Right lobe of liver (tissue), 6 donors: ENCODE measurements around the gene CTXN1. TPM values are rescaled to one million over a fixed set of nuclear protein-coding genes. Genes with fewer than 3 reads are reported as not detected.
A peak's percentile ranks its signal among the peaks of the same experiment; 100 is the strongest.

Experiments
- ATAC-seq, 4 donors: fragments of 200-7000 bp; cut with Tn5 transposase; one replicate each; pipeline ENCODE4 v1.9.1; 2020; ENCODE audit warnings: mild to moderate bottlenecking in 4 of 4, moderate library complexity in 4 of 4
- DNase-seq, 3 donors: peaks; one replicate each; pipeline ENCODE4 v3.0.0-alpha.2; 2020
- H3K27ac ChIP-seq, 3 donors: fragments of 200-600 bp; one replicate each; pipeline ENCODE4 v1.8.0; 2022
- H3K27me3 ChIP-seq, 2 donors: fragments of 200-600 bp; one replicate each; pipeline ENCODE4 v1.8.0; 2022
- H3K36me3 ChIP-seq, 4 donors: fragments of 200-600 bp; sonication (generic) in 1 of 4; one replicate each; pipeline versions ENCODE4 v1.5.1 to v1.8.0; 2017 to 2022; ENCODE audit warnings: control low read depth in 1 of 4
- H3K4me1 ChIP-seq, 4 donors: fragments of 200-600 bp; sonication (generic) in 1 of 4; one replicate each; pipeline versions ENCODE4 v1.5.1 to v1.8.0; 2017 to 2022; ENCODE audit warnings: control low read depth in 1 of 4
- H3K4me3 ChIP-seq, 3 donors: fragments of 200-600 bp; one replicate each; pipeline ENCODE4 v1.8.0; 2022
- H3K9me3 ChIP-seq, 4 donors: fragments of 200-600 bp; sonication (generic) in 1 of 4; one replicate each; pipeline versions ENCODE4 v1.5.1 to v1.8.0; 2017 to 2022; ENCODE audit warnings: control low read depth in 1 of 4
- POLR2A ChIP-seq: fragments of 450-650 bp; IDR thresholded peaks from one replicate; pipeline ENCODE4 v1.6.1; 2017; ENCODE audit warnings: antibody characterized with exemption, mild to moderate bottlenecking
- WGBS: methylation state at CpG from one replicate; pipeline ENCODE4 v1.1.6; 2018; ENCODE audit warnings: low coverage, low lambda C conversion rate; ENCODE audit not compliant: insufficient coverage; ENCODE audit errors: missing lambda C conversion rate; 5-methylcytosine and 5-hydroxymethylcytosine counted together
- intact Hi-C, 2 donors: fragments of 100-400 bp; cut with DNase I; formaldehyde crosslinking; loops; one replicate each; pipeline versions ENCODE4 v1.11.2 to v1.14.1; 2022
- total RNA-seq, 6 experiments: library from RNA; depleted of rRNA in 2 of 6; stranded (reverse); fragments of >200 nt in 2 of 6; fragmentation: NEBNext Ultra II Directional in 3 of 6; extraction: Animal tissue kit (Norgen Biotek cat#: 25700) in 3 of 6; gene quantifications; one replicate each; pipeline versions ENCODE4 v1.1.0 to v1.2.4, GENCODE V29; 2016 to 2023
- TF ChIP-seq, protein P1 (sequence below), 4 donors: fragments of 200-600 bp in 3 of 4; fragments of 450-650 bp in 1 of 4; IDR thresholded peaks; one replicate each; pipeline versions ENCODE4 v1.5.1 to v1.8.0; 2016 to 2022; ENCODE audit warnings: antibody characterized with exemption in 4 of 4, mild to moderate bottlenecking in 2 of 4
- donor health status: DM: no; HTN: yes; CAD: no.
- donor health status: DM: no; HTN: no; CAD: no.
- donor health status: DM: no; HTN: no; CAD: no.
- donor health status: DM: no; HTN: yes; CAD: no.
- donor health status: DM: no; HTN: yes; CAD: no.

CTXN1 gene
- total RNA-seq, 6 experiments from 2014 or later: 0.18 to 0.49 TPM; not detected in 4

- peaks cover 0 to 24% (median 8%) of the 10 kb centered on the region in 4 donors for H3K36me3 ChIP-seq
- TF ChIP-seq POLR2A: no peak
- TF ChIP-seq, protein P1, sequence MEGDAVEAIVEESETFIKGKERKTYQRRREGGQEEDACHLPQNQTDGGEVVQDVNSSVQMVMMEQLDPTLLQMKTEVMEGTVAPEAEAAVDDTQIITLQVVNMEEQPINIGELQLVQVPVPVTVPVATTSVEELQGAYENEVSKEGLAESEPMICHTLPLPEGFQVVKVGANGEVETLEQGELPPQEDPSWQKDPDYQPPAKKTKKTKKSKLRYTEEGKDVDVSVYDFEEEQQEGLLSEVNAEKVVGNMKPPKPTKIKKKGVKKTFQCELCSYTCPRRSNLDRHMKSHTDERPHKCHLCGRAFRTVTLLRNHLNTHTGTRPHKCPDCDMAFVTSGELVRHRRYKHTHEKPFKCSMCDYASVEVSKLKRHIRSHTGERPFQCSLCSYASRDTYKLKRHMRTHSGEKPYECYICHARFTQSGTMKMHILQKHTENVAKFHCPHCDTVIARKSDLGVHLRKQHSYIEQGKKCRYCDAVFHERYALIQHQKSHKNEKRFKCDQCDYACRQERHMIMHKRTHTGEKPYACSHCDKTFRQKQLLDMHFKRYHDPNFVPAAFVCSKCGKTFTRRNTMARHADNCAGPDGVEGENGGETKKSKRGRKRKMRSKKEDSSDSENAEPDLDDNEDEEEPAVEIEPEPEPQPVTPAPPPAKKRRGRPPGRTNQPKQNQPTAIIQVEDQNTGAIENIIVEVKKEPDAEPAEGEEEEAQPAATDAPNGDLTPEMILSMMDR (IDR thresholded peaks at IDR 0.05): no peak
- intact Hi-C loops: no loop called here
- H3K4me3 ChIP-seq: no peak overlapping the region
- WGBS: 34% methylated on average over 11 of the region's 12 CpGs
- DNase-seq (peak in 2 of 3 donors; percentile 47 to 50), ATAC-seq (no peak)
- H3K27me3 ChIP-seq: no peaks in the 10 kb centered on the region
- H3K4me1 ChIP-seq: peaks cover 0 to 31% (median 7%) of the 10 kb centered on the region in 4 donors
- no peak overlapping the region for H3K27ac ChIP-seq
- no peaks in the 10 kb centered on the region for H3K9me3 ChIP-seq
Measured at GRCh38 chr19:7914099-7914498, 11.8 kb downstream of the CTXN1 start.

GRCh38 chr19:7913652-7914051 is 12.3 kb downstream of the CTXN1 start:
- no peak for ATAC-seq
- Histone ChIP-seq H3K4me3 (no peak overlapping the region), H3K27me3 (no peaks in the 10 kb centered on the region), H3K4me1 (peaks cover 0 to 29% (median 7%) of the 10 kb centered on the region in 4 donors), H3K36me3 (peaks cover 0 to 24% (median 8%) of the 10 kb centered on the region in 4 donors), H3K9me3 (no peaks in the 10 kb centered on the region), H3K27ac (no peak overlapping the region)
- TF ChIP-seq, protein P1 (IDR thresholded peaks at IDR 0.05): no peak
- no peak for TF ChIP-seq POLR2A
- 63% methylated on average over 8 of the region's 10 CpGs for WGBS
- intact Hi-C loops: no loop called here
- no peak for DNase-seq

DNA sequence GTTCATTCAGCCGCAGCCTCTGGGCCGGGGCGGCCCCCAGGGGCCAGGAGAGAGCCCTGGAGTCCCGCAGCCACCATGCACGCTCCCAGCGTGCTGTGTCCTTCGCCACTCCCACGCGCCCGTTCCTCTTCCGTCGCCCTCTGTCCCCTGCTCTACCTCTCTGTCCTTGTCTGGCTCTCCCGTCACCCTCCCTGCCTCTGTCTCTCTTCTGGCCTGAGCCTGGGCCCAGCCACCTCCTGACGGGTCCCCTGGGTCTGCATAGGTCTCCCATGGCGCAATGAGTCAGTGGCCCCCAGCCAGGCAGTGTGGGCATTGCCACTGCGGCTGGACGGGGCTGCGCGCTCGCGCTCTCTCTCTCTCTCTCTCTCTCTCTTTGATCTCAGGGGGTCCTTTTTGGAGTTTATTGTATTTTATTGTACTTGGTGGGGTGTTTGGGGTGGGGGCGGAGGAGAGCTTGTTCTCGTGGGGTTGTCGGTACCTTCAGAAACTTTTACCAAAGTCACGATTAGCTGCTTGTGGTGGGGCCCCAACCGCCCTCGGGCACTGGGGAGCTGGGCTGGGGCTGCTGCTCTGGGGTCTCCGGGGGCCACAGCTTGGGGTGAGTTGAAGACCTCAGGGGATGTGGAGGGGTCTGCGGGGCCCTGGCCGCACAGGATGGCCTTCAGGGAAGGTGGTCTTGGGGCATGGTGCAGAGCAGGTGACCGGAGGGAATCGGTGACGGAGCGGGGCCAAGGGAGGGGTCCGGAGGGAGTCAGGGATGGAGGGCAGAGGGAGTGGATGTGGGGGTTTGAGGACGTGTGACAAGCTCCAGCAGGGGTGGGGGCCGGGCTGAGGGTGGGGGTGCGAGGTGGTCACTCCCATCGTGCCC is 13.0 kb downstream of the CTXN1 start:
- peak in 2 of 3 donors; percentile 52 to 54 for DNase-seq
- ATAC-seq: peak in 1 of 4 donors; percentile 0
- H3K4me1 ChIP-seq: peaks cover 0 to 22% (median 4%) of the 10 kb centered on the region in 4 donors
- intact Hi-C loops: no loop called here
- peaks cover 0 to 24% (median 8%) of the 10 kb centered on the region in 4 donors for H3K36me3 ChIP-seq
- WGBS: 77% methylated on average over 25 of the region's 39 CpGs
- H3K9me3 ChIP-seq: no peaks in the 10 kb centered on the region
- no peaks in the 10 kb centered on the region for H3K27me3 ChIP-seq
- no peak overlapping the region for H3K27ac ChIP-seq
- TF ChIP-seq, protein P1 (IDR thresholded peaks at IDR 0.05): no peak
- TF ChIP-seq POLR2A: no peak
- no peak overlapping the region for H3K4me3 ChIP-seq

- 100% methylated on average over 2 of the region's 31 CpGs for WGBS
- ATAC-seq (no peak), DNase-seq (peak in 2 of 3 donors; percentile 51 to 52)
- no peaks in the 10 kb centered on the region for H3K27me3 ChIP-seq
- H3K9me3 ChIP-seq: no peaks in the 10 kb centered on the region
- intact Hi-C loops: no loop called here
- peaks cover 0 to 24% (median 8%) of the 10 kb centered on the region in 4 donors for H3K36me3 ChIP-seq
- H3K4me3 ChIP-seq: no peak overlapping the region
- no peak for TF ChIP-seq POLR2A
- TF ChIP-seq, protein P1 (IDR thresholded peaks at IDR 0.05): no peak
- H3K4me1 ChIP-seq: peaks cover 0 to 15% (median under 1%) of the 10 kb centered on the region in 4 donors
- H3K27ac ChIP-seq: no peak overlapping the region
Measured at GRCh38 chr19:7912144-7912696, 13.7 kb downstream of the CTXN1 start.
